ENCODE results near the gene NACA2. TPM values are rescaled to one million over a fixed set of nuclear protein-coding genes. Genes with fewer than 3 reads are reported as not detected.

The NACA2 gene
- polyA plus RNA-seq, 1 donor (not counting 4 experiments of a cell fraction or from before 2014, with no cell fraction given) = 0.79 TPM

DNA sequence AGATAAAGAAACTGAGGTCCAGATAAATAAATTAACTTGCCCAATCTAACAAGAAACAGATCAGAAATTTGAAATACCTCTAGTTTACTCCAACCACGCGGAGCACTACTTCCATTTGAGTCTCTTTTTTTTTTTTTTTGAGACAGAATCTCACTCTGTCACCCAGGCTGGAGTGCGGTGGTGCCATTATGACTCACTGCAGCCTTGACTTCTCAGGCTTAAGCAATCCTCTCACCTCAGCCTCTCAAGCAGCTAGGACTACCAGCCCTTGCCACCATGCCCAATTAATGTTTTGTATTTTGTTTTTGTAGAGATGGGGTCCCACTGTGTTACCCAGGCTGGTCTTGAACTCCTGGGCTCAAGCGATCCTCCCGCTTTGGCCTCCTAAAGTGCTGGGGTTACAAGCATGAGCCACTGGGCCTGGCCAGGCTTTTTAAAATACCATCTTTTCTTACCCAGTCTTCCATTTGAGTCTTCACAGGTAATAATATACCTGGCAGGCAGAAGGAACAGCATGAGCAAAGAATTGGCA is 3.3 kb upstream of the NACA2 start:
- Histone ChIP-seq H3K79me2 (ENCODE audit: control insufficient read depth, insufficient read depth, low read length) (no peaks in the 10 kb centered on the region), H3K4me2 (ENCODE audit: control insufficient read depth, extremely low read depth, insufficient read depth, low read depth, low read length) (no peak overlapping the region), H3K9me3 (ENCODE audit: control insufficient read depth, low read depth, low read length) (no peaks in the 10 kb centered on the region), H3K27ac (ENCODE audit: control insufficient read depth, insufficient read depth, low read length) (no peak overlapping the region), H2AFZ (ENCODE audit: control insufficient read depth, low read length) (no peak overlapping the region), H4K20me1 (ENCODE audit: control insufficient read depth, extremely low read depth, insufficient read depth, low read length) (no peaks in the 10 kb centered on the region), H3K4me1 (ENCODE audit: control insufficient read depth, extremely low read depth, insufficient read depth, low read length) (no peaks in the 10 kb centered on the region), H3K36me3 (ENCODE audit: control insufficient read depth in 2 of 2, extremely low read depth in 1 of 2, insufficient read depth in 2 of 2, low read length in 2 of 2) (no peaks in the 10 kb centered on the region), H3K27me3 (ENCODE audit: control insufficient read depth, extremely low read depth, insufficient read depth, low read length) (peaks cover 11% of the 10 kb centered on the region), H3K9me1 (ENCODE audit: control insufficient read depth, extremely low read depth, insufficient read depth, low read length) (no peaks in the 10 kb centered on the region), H3K4me3 (ENCODE audit: control insufficient read depth in 2 of 3, extremely low read depth in 1 of 3, insufficient read depth in 2 of 3, low read depth in 1 of 3, low read length in 3 of 3) (no peak overlapping the region), H3K9ac (ENCODE audit: control insufficient read depth, extremely low read depth, insufficient read depth, low read length) (no peak overlapping the region)
- TF ChIP-seq, protein P1, sequence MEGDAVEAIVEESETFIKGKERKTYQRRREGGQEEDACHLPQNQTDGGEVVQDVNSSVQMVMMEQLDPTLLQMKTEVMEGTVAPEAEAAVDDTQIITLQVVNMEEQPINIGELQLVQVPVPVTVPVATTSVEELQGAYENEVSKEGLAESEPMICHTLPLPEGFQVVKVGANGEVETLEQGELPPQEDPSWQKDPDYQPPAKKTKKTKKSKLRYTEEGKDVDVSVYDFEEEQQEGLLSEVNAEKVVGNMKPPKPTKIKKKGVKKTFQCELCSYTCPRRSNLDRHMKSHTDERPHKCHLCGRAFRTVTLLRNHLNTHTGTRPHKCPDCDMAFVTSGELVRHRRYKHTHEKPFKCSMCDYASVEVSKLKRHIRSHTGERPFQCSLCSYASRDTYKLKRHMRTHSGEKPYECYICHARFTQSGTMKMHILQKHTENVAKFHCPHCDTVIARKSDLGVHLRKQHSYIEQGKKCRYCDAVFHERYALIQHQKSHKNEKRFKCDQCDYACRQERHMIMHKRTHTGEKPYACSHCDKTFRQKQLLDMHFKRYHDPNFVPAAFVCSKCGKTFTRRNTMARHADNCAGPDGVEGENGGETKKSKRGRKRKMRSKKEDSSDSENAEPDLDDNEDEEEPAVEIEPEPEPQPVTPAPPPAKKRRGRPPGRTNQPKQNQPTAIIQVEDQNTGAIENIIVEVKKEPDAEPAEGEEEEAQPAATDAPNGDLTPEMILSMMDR (optimal IDR thresholded peaks at IDR 0.05 in 1 of 3, IDR thresholded peaks at IDR 0.05 in 1 of 3, conservative IDR thresholded peaks at IDR 0.05 in 1 of 3; ENCODE audit: extremely low read depth in 1 of 3, insufficient read depth in 2 of 3, low read length in 3 of 3) = no peak
- TF ChIP-seq EZH2 (IDR thresholded peaks at IDR 0.05; ENCODE audit: low read length) = no peak
- DNase-seq (ENCODE audit: low read depth, low spot score) = no peak
- FAIRE-seq = no peak
- dilution Hi-C loops (cut with MboI; ENCODE audit: extremely low pct_ligation_motif_present, low sequenced_read_pairs) = no loop called here

DNA sequence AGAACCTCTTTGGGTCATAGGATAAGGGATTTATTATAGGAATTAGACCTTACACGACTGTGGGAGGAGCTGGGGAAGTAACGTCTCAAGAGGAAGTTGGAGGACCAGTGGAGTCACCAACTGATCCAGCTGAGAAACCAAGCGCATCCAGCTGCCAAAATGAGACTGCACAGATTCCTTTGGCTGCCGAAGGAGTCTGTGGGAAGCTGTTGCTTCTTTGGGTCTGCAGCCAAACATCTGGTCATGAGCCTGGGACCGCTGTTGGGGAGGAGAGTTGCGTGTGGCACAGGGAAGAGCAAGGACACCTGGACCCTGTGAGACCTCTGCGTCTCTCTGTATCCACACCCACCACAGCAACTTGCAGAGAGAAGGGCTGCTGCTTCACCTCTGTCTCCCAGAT is 2.4 kb upstream of the NACA2 start:
- TF ChIP-seq, protein P1 (optimal IDR thresholded peaks at IDR 0.05 in 1 of 3, IDR thresholded peaks at IDR 0.05 in 1 of 3, conservative IDR thresholded peaks at IDR 0.05 in 1 of 3; ENCODE audit: extremely low read depth in 1 of 3, insufficient read depth in 2 of 3, low read length in 3 of 3) = no peak
- TF ChIP-seq EZH2 (IDR thresholded peaks at IDR 0.05; ENCODE audit: low read length) = no peak
- no peak overlapping the region for H3K4me2 ChIP-seq (ENCODE audit: control insufficient read depth, extremely low read depth, insufficient read depth, low read depth, low read length)
- no peak overlapping the region for H2AFZ ChIP-seq (ENCODE audit: control insufficient read depth, low read length)
- no peaks in the 10 kb centered on the region for H3K79me2 ChIP-seq (ENCODE audit: control insufficient read depth, insufficient read depth, low read length)
- H4K20me1 ChIP-seq (ENCODE audit: control insufficient read depth, extremely low read depth, insufficient read depth, low read length) = no peaks in the 10 kb centered on the region
- no peaks in the 10 kb centered on the region for H3K36me3 ChIP-seq (ENCODE audit: control insufficient read depth in 2 of 2, extremely low read depth in 1 of 2, insufficient read depth in 2 of 2, low read length in 2 of 2)
- no peaks in the 10 kb centered on the region for H3K4me1 ChIP-seq (ENCODE audit: control insufficient read depth, extremely low read depth, insufficient read depth, low read length)
- no peaks in the 10 kb centered on the region for H3K9me3 ChIP-seq (ENCODE audit: control insufficient read depth, low read depth, low read length)
- dilution Hi-C loops (cut with MboI; ENCODE audit: extremely low pct_ligation_motif_present, low sequenced_read_pairs) = no loop called here
- no peaks in the 10 kb centered on the region for H3K9me1 ChIP-seq (ENCODE audit: control insufficient read depth, extremely low read depth, insufficient read depth, low read length)
- peaks cover 7% of the 10 kb centered on the region for H3K27me3 ChIP-seq (ENCODE audit: control insufficient read depth, extremely low read depth, insufficient read depth, low read length)
- H3K9ac ChIP-seq (ENCODE audit: control insufficient read depth, extremely low read depth, insufficient read depth, low read length) = no peak overlapping the region
- no peak for FAIRE-seq
- DNase-seq (ENCODE audit: low read depth, low spot score) = no peak
- H3K27ac ChIP-seq (ENCODE audit: control insufficient read depth, insufficient read depth, low read length) = no peak overlapping the region
- no peak overlapping the region for H3K4me3 ChIP-seq (ENCODE audit: control insufficient read depth in 2 of 3, extremely low read depth in 1 of 3, insufficient read depth in 2 of 3, low read depth in 1 of 3, low read length in 3 of 3)

All from keratinocyte (primary cell).